ENCODE data around the gene IGSF9. TPM values are rescaled to one million over a fixed set of nuclear protein-coding genes. Genes with fewer than 3 reads are reported as not detected.

Gene IGSF9
- total RNA-seq, 1 experiment from 2014 or later, result not detected

DNA sequence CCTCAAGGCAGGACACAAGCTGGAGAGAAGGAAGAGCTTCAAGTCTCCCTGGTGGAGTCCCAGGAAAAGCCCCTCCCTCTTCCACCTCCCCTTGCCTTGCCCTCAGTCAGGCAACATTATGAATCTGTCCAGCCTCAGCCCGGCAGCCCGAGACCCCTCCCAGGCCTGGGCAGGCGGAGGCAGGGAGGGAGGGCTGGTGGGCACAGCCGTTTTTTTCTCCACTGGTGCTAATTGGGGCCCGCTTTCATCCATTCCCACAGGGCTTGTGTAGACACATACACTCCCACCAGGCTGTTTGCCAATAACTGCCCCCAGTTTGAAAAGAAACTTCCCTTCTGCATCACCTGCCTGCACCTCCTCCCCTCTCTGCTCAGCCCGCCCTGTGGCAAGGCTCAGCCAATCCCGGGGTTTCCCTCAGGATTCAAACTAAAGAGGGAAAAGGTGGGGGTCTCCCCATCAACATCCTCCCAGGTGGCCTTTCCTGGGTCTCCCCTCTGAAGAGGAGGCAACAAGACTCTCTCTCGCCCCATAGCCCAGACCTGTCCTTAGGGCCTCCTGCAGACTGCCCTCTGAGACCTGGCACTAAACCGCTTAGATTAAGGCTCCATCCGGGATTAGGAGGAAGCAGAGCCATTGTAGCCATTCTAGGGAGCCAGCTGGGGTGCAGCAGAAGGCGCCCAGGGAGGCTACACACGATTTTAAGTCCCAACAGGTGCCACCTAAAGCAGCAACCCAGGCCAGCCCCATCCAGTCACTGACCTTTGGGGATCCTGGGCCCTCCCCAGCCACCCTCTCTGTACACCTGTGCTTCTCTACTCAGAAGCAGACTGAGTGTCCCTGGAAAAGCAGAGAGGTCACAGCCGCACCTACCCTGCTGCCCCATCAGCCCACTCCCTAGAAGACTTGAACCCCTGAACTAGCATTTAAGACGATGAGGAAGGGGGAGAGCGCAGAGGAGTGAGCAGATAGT is 3.5 kb downstream of the IGSF9 start:
- H3K27ac ChIP-seq (ENCODE audit: low read length), result no peak overlapping the region
- H4K20me1 ChIP-seq (ENCODE audit: insufficient read depth, low read depth, low read length), result 0 out of 2 replicates have a peak, but pooled peaks cover 1% of the 10 kb centered on the region
- no peaks in the 10 kb centered on the region for H3K79me2 ChIP-seq (ENCODE audit: low read length)
- H3K9me2 ChIP-seq (replicated peaks; ENCODE audit: insufficient read depth, low read length), result no peaks in the 10 kb centered on the region
- no peak overlapping the region for H3K4me2 ChIP-seq (ENCODE audit: low read depth, low read length, poor library complexity, severe bottlenecking)
- no peaks in the 10 kb centered on the region for H3K4me1 ChIP-seq (ENCODE audit: low read length)
- DNase-seq, result no peak
- H3K4me3 ChIP-seq (ENCODE audit: low read length), result no peak overlapping the region
- no peaks in the 10 kb centered on the region for H3K36me3 ChIP-seq (ENCODE audit: insufficient read depth, low read length)
- no peaks in the 10 kb centered on the region for H3K9me3 ChIP-seq (ENCODE audit: low read length)
- H3K9ac ChIP-seq (ENCODE audit: low read length), result no peak overlapping the region
- no peak overlapping the region for H2AFZ ChIP-seq (ENCODE audit: low read length)
- H3K27me3 ChIP-seq (ENCODE audit: low read length), result no peaks in the 10 kb centered on the region

DNA sequence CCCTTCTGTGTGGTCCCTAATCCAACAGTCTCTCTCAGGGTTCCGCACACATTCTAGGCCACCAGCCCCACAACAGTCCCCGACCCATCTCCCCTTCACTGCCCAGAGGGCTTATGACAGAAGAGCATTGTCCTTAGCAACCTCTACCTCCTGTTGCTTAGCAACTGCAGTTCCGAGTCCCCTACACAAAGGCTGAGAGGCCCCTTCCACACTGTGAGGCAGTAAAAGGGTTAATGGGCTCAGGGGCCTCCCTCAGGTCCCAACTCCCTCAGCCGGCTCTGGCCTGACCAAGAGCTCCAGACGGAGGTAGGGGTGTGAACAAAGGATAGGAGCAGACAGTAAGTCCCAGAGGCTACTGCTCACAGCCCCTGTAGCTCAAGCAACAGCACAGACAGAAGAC is 4.3 kb downstream of the IGSF9 start:
- Histone ChIP-seq H3K27me3 (ENCODE audit: low read length) (no peaks in the 10 kb centered on the region), H4K20me1 (ENCODE audit: insufficient read depth, low read depth, low read length) (0 out of 2 replicates have a peak, but pooled peaks cover 5% of the 10 kb centered on the region), H3K9me3 (ENCODE audit: low read length) (no peaks in the 10 kb centered on the region), H2AFZ (ENCODE audit: low read length) (no peak overlapping the region), H3K9ac (ENCODE audit: low read length) (no peak overlapping the region), H3K36me3 (ENCODE audit: insufficient read depth, low read length) (no peaks in the 10 kb centered on the region), H3K9me2 (replicated peaks; ENCODE audit: insufficient read depth, low read length) (no peaks in the 10 kb centered on the region), H3K4me2 (ENCODE audit: low read depth, low read length, poor library complexity, severe bottlenecking) (no peak overlapping the region), H3K4me3 (ENCODE audit: low read length) (no peak overlapping the region), H3K27ac (ENCODE audit: low read length) (no peak overlapping the region), H3K4me1 (ENCODE audit: low read length) (no peaks in the 10 kb centered on the region), H3K79me2 (ENCODE audit: low read length) (no peaks in the 10 kb centered on the region)
- DNase-seq, result no peak

DNA sequence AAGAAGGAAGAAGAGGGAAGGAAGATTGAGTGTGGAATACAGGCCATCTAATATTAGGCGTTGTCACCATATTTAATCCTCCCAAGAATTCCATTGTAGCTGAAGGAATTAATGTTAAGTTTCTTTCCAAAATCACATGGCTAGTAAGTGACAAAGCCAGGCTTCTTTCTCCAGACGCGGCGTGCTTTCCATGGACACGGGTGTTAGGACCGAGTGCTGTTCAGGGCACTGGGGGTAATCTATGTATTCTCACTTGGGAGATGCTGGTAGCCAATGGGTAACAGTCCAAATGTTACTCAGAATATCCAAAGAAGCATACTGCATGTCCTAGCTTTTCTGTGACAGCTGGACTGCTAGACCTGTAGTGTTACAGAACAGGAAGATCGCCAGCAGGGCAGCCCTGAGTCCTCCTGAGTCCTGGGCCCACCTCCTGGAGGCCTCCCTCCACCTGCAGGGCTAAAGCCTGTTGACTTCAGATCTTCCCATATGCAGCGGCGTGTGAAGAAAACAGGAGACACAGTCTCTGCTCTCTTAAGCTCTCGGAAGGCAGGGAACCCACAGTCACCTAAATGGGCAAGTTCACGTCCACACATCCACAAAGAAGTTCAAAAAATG is 5.3 kb downstream of the IGSF9 start:
- Histone ChIP-seq H3K36me3 (ENCODE audit: insufficient read depth, low read length) (no peaks in the 10 kb centered on the region), H2AFZ (ENCODE audit: low read length) (no peak overlapping the region), H3K9me3 (ENCODE audit: low read length) (no peaks in the 10 kb centered on the region), H3K9me2 (replicated peaks; ENCODE audit: insufficient read depth, low read length) (no peaks in the 10 kb centered on the region), H3K4me3 (ENCODE audit: low read length) (no peak overlapping the region), H3K9ac (ENCODE audit: low read length) (no peak overlapping the region), H3K4me1 (ENCODE audit: low read length) (no peaks in the 10 kb centered on the region), H3K79me2 (ENCODE audit: low read length) (no peaks in the 10 kb centered on the region), H3K27me3 (ENCODE audit: low read length) (no peaks in the 10 kb centered on the region), H3K27ac (ENCODE audit: low read length) (no peak overlapping the region), H3K4me2 (ENCODE audit: low read depth, low read length, poor library complexity, severe bottlenecking) (no peak overlapping the region), H4K20me1 (ENCODE audit: insufficient read depth, low read depth, low read length) (0 out of 2 replicates have a peak, but pooled peaks cover 5% of the 10 kb centered on the region)
- DNase-seq, result no peak

DNA sequence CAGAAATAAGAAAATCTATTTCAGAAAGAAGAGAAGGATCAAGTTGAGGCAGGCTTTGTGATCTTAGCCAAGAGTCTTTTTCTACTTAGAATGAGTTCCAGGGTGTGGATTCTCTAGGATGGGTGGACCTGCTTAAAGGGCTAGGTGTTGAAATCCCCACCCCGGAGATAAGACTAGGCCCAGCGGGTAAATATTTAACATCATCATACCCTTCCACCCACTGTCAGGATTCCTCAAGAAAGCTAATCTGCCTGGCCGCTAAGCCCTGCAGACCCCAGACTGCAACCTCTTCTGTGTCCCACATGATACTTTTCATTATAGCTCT is 5.8 kb downstream of the IGSF9 start:
- H4K20me1 ChIP-seq (ENCODE audit: insufficient read depth, low read depth, low read length), result 0 out of 2 replicates have a peak, but pooled peaks cover 5% of the 10 kb centered on the region
- no peak overlapping the region for H3K9ac ChIP-seq (ENCODE audit: low read length)
- H3K4me1 ChIP-seq (ENCODE audit: low read length), result no peaks in the 10 kb centered on the region
- no peaks in the 10 kb centered on the region for H3K27me3 ChIP-seq (ENCODE audit: low read length)
- DNase-seq, result no peak
- H3K9me3 ChIP-seq (ENCODE audit: low read length), result no peaks in the 10 kb centered on the region
- no peak overlapping the region for H2AFZ ChIP-seq (ENCODE audit: low read length)
- no peaks in the 10 kb centered on the region for H3K9me2 ChIP-seq (replicated peaks; ENCODE audit: insufficient read depth, low read length)
- no peak overlapping the region for H3K4me3 ChIP-seq (ENCODE audit: low read length)
- H3K4me2 ChIP-seq (ENCODE audit: low read depth, low read length, poor library complexity, severe bottlenecking), result no peak overlapping the region
- no peak overlapping the region for H3K27ac ChIP-seq (ENCODE audit: low read length)
- no peaks in the 10 kb centered on the region for H3K36me3 ChIP-seq (ENCODE audit: insufficient read depth, low read length)
- no peaks in the 10 kb centered on the region for H3K79me2 ChIP-seq (ENCODE audit: low read length)

DNA sequence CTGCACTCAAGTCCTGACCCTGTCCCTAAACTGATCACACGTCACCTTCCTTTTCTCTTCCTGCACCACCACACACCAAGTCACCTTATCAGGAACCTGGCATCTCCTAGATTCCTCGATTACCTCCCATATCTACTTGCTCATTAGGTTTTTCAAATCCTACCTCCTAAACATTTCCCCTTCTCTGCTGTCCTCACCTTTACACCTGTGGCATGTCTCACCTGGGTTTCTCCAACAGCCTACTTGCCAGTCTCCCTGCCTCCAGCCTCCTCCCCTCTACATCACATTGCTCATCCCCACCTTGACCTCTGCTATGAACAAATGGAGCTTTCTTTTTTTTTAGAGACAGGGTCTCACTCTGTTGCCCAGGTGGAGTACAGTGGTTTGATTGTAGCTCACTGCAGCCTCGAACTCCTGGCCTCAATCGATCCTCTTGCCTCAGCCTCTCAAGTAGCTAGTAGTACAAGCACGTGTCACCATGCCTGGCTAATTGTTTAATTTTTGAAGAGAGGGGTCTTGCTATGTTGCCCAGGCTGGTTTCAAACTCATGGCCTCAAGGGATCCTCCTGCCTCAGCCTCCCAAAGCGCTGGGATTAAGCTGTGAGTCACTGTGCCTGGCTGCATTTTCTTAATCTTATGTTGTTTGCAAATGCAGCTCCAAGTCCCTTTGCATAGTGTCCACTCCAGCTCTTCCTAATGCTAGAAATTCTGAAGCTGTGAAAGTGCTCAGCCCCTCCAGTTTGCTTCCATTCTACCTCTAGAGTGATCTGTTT is 6.3 kb downstream of the IGSF9 start:
- H3K36me3 ChIP-seq (ENCODE audit: insufficient read depth, low read length), result no peaks in the 10 kb centered on the region
- no peaks in the 10 kb centered on the region for H3K9me2 ChIP-seq (replicated peaks; ENCODE audit: insufficient read depth, low read length)
- no peak overlapping the region for H3K27ac ChIP-seq (ENCODE audit: low read length)
- 0 out of 2 replicates have a peak, but pooled peaks cover 5% of the 10 kb centered on the region for H4K20me1 ChIP-seq (ENCODE audit: insufficient read depth, low read depth, low read length)
- H3K27me3 ChIP-seq (ENCODE audit: low read length), result no peaks in the 10 kb centered on the region
- no peaks in the 10 kb centered on the region for H3K79me2 ChIP-seq (ENCODE audit: low read length)
- H2AFZ ChIP-seq (ENCODE audit: low read length), result no peak overlapping the region
- H3K4me1 ChIP-seq (ENCODE audit: low read length), result no peaks in the 10 kb centered on the region
- DNase-seq, result no peak
- no peak overlapping the region for H3K9ac ChIP-seq (ENCODE audit: low read length)
- no peak overlapping the region for H3K4me3 ChIP-seq (ENCODE audit: low read length)
- H3K9me3 ChIP-seq (ENCODE audit: low read length), result no peaks in the 10 kb centered on the region
- no peak overlapping the region for H3K4me2 ChIP-seq (ENCODE audit: low read depth, low read length, poor library complexity, severe bottlenecking)

DNA sequence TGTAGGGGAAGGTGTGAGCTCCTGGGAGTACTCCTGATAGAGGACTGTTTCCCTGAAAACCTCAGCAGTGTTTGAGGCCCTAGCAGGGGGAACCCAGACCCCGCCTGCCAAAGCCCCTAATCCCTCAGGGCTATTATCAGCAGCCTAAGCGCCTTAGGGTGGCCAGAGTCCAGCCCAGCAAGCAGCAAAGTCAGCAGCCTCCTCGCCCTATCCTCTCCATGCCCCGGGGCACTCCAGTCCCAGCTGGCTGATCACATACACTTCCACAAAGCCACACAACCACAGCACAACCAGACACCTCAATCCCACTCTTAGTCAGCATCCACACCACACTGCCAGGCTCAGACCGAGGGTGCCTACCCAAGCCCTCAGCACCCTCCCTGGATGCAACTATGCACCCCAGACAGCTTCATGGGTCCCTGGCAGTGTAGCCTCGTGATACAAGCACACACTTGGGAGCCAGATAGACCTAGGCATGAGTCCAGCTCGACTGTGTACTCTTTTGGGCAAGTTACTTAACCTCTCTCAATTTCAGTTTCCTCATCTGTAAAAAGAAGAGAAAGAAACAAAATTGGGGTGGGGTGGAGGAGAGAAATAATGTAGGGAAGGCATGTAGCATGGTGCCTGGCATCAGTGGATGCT is 7.1 kb downstream of the IGSF9 start:
- no peak overlapping the region for H3K9ac ChIP-seq (ENCODE audit: low read length)
- H3K9me3 ChIP-seq (ENCODE audit: low read length), result no peaks in the 10 kb centered on the region
- no peak overlapping the region for H2AFZ ChIP-seq (ENCODE audit: low read length)
- H3K27ac ChIP-seq (ENCODE audit: low read length), result no peak overlapping the region
- no peaks in the 10 kb centered on the region for H3K9me2 ChIP-seq (replicated peaks; ENCODE audit: insufficient read depth, low read length)
- no peaks in the 10 kb centered on the region for H3K79me2 ChIP-seq (ENCODE audit: low read length)
- H4K20me1 ChIP-seq (ENCODE audit: insufficient read depth, low read depth, low read length), result 0 out of 2 replicates have a peak, but pooled peaks cover 5% of the 10 kb centered on the region
- DNase-seq, result no peak
- no peaks in the 10 kb centered on the region for H3K27me3 ChIP-seq (ENCODE audit: low read length)
- H3K4me2 ChIP-seq (ENCODE audit: low read depth, low read length, poor library complexity, severe bottlenecking), result no peak overlapping the region
- no peaks in the 10 kb centered on the region for H3K36me3 ChIP-seq (ENCODE audit: insufficient read depth, low read length)
- H3K4me1 ChIP-seq (ENCODE audit: low read length), result no peaks in the 10 kb centered on the region
- H3K4me3 ChIP-seq (ENCODE audit: low read length), result no peak overlapping the region

DNA sequence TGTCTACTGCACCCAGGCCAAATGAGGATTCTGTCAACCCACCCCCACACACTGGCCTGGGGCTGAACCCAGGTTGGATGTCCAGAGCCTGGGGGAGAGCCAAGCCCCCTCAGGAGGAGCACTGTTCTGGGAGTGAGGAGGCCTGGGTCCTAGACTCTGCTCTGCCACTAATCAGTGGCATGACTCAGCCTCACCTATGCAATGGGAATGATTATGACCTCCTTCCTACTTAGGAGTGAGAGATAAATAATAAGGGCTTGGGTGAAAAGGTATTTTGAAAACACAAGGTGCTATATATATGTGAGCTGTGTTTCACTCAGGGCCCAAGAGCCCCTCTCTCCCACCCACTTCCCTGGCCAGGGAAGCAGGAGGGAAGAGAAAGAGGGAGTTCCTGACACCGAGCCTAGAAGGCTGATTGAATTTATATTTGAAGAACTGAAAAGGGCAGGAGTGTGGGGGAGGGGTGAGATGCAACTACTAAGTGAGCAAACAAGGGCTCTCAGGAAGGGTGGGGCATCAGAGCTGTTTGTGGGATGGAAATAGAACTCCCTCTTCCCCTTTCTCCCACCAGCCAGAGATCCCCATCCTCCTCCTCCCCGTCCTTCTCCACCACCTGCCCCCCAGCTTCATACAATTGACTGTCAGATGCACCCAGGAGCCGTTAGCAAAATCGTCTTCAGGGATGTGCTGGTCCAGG is 8.2 kb downstream of the IGSF9 start:
- Histone ChIP-seq H3K9me3 (ENCODE audit: low read length) (no peaks in the 10 kb centered on the region), H3K36me3 (ENCODE audit: insufficient read depth, low read length) (no peaks in the 10 kb centered on the region), H3K4me1 (ENCODE audit: low read length) (no peaks in the 10 kb centered on the region), H3K4me2 (ENCODE audit: low read depth, low read length, poor library complexity, severe bottlenecking) (no peak overlapping the region), H3K79me2 (ENCODE audit: low read length) (no peaks in the 10 kb centered on the region), H3K4me3 (ENCODE audit: low read length) (no peak overlapping the region), H3K27me3 (ENCODE audit: low read length) (no peaks in the 10 kb centered on the region), H3K27ac (ENCODE audit: low read length) (no peak overlapping the region), H4K20me1 (ENCODE audit: insufficient read depth, low read depth, low read length) (0 out of 2 replicates have a peak, but pooled peaks cover 5% of the 10 kb centered on the region), H3K9ac (ENCODE audit: low read length) (no peak overlapping the region), H2AFZ (ENCODE audit: low read length) (no peak overlapping the region), H3K9me2 (replicated peaks; ENCODE audit: insufficient read depth, low read length) (no peaks in the 10 kb centered on the region)
- no peak for DNase-seq

Data from Karpas-422 (cell line).